ENCODE data around the gene CMIP.

The CMIP gene

DNA sequence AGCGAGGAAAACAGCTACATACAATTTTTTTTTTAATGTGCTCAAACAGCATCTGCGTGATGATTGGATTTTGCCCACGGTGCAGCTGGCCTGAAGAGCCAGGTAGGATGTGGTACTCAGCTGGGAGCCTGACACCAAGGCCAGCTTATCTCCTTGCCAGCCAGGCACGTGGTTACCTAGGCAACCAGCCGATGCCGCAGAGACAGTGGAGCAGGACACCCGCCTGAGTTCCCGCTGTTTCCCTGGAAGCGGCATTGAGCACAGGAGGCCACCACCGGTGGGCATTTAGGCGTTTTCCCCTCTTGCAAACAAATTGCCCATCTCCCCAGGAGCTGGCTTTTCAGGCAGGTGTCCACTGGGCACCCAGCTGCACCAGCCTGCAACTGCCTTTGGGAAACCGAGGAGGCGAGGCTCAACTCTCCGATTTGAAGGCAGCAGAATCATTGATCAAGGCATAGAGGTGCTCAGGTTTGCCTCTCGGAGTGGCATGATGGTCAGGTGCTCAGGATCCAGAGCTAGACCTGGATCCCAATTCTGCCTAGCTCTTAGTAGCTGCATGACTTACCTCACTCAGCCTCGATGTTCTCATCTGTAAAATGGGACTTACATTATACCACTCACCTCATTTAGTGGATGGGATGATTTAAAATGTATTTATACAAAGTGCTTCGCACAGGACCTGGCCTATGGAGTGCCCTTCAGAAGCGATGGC is 196.9 kb downstream of the CMIP start:
- no peaks in the 10 kb centered on the region for H3K36me3 ChIP-seq (ENCODE audit: control insufficient read depth, insufficient read depth, low read length)
- peaks cover 5% of the 10 kb centered on the region for H3K4me1 ChIP-seq (ENCODE audit: control insufficient read depth, insufficient read depth, low read length)
- no peak overlapping the region for H3K27ac ChIP-seq (ENCODE audit: low read depth, low read length)
- no peaks in the 10 kb centered on the region for H3K27me3 ChIP-seq (ENCODE audit: control insufficient read depth, insufficient read depth, low read length)
- no peak overlapping the region for H3K4me3 ChIP-seq (ENCODE audit: low read length)
- no peak overlapping the region for H3K9ac ChIP-seq (ENCODE audit: low read length)

DNA sequence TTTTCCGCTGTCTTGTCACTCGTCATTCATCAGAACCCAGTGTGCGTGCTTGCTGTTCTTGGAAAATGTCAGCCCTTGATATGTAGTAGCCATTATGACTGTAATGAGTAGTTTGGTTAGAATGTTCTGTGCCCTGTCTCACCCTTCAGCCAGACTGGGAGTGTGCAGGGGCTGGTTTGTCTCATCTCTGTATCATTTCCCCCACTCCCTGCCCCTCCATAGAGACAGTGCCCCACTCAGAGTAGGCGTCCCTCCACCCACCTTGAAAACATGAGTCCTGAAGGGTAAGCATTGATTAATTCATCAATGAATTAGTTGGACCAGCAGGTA is 197.5 kb downstream of the CMIP start:
- H3K9ac ChIP-seq (ENCODE audit: low read length) = no peak overlapping the region
- no peak overlapping the region for H3K4me3 ChIP-seq (ENCODE audit: low read length)
- peaks cover 5% of the 10 kb centered on the region for H3K4me1 ChIP-seq (ENCODE audit: control insufficient read depth, insufficient read depth, low read length)
- no peaks in the 10 kb centered on the region for H3K27me3 ChIP-seq (ENCODE audit: control insufficient read depth, insufficient read depth, low read length)
- H3K36me3 ChIP-seq (ENCODE audit: control insufficient read depth, insufficient read depth, low read length) = no peaks in the 10 kb centered on the region
- H3K27ac ChIP-seq (ENCODE audit: low read depth, low read length) = no peak overlapping the region

DNA sequence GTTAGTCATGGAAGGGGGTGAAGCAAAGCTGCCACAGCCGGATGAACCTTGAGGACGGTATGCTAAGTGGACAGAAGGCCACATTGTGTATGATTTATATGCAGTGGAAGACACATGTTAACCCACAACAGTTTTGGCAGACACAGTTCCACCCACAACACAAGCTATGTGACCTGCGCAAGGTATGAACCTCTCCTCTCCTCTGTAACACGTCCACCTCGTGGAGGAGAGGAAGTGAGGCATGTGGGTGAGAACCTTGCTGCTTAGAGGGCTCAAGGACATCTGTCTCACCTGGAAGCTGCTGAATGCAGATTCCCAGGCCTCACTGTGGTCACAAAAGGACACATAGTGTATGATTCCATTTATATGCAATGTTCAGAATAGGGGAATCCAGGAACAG is 198.3 kb downstream of the CMIP start:
- no peaks in the 10 kb centered on the region for H3K36me3 ChIP-seq (ENCODE audit: control insufficient read depth, insufficient read depth, low read length)
- no peak overlapping the region for H3K4me3 ChIP-seq (ENCODE audit: low read length)
- no peaks in the 10 kb centered on the region for H3K27me3 ChIP-seq (ENCODE audit: control insufficient read depth, insufficient read depth, low read length)
- no peak overlapping the region for H3K27ac ChIP-seq (ENCODE audit: low read depth, low read length)
- peaks cover 5% of the 10 kb centered on the region for H3K4me1 ChIP-seq (ENCODE audit: control insufficient read depth, insufficient read depth, low read length)
- H3K9ac ChIP-seq (ENCODE audit: low read length) = no peak overlapping the region

DNA sequence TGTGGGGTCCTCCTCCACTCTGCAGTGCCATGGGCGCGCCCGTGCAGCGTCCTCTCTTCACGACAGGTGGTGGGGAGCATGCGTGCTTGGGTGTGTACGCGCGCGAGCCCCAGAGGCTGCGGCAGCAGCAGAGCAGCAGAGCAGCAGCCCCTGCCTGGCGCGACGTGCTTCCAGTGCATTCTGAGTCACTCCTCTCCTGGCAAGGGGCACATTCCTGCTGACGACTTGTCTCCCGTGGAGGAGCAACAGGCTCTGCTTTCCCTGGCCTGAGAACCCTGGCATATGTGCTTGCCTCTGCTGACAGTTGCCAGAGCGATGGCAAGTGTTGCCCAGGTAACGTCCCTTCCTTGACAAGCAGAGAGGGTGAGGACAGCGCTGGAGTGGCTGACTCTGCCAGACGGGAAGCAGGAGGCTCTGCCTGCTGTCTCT is 200.7 kb downstream of the CMIP start:
- H3K27ac ChIP-seq (ENCODE audit: low read depth, low read length) = peak overlapping the region; percentile 75

DNA sequence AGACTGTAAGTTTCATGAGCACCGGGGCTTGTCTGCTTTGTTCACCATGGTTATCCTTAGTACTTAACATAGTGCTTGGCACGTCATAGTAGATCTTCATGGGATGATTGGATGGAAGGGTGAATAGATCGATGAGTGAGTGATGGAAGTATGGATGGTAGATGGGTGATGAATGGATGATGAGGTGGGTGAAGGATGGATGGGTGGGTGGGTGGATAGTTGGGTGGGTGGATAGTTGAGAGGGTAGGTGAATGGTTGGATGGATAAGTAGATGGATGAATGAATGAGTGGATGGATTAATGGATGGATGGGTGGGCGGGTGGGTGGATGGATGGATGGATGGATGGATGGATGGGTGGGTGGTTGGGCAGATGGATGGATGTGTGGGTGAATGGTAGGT is 201.3 kb downstream of the CMIP start:
- Histone ChIP-seq H3K4me3 (ENCODE audit: low read length) (no peak overlapping the region), H3K27ac (ENCODE audit: low read depth, low read length) (peak overlapping the region; percentile 75), H3K27me3 (ENCODE audit: control insufficient read depth, insufficient read depth, low read length) (no peaks in the 10 kb centered on the region), H3K36me3 (ENCODE audit: control insufficient read depth, insufficient read depth, low read length) (no peaks in the 10 kb centered on the region), H3K4me1 (ENCODE audit: control insufficient read depth, insufficient read depth, low read length) (peaks cover 9% of the 10 kb centered on the region), H3K9ac (ENCODE audit: low read length) (no peak overlapping the region)

More for the DNA sequence above, 200.7 kb downstream of the CMIP start:
- Histone ChIP-seq H3K4me3 (ENCODE audit: low read length) (no peak overlapping the region), H3K36me3 (ENCODE audit: control insufficient read depth, insufficient read depth, low read length) (no peaks in the 10 kb centered on the region), H3K27me3 (ENCODE audit: control insufficient read depth, insufficient read depth, low read length) (no peaks in the 10 kb centered on the region), H3K9ac (ENCODE audit: low read length) (no peak overlapping the region), H3K4me1 (ENCODE audit: control insufficient read depth, insufficient read depth, low read length) (peaks cover 5% of the 10 kb centered on the region)

DNA sequence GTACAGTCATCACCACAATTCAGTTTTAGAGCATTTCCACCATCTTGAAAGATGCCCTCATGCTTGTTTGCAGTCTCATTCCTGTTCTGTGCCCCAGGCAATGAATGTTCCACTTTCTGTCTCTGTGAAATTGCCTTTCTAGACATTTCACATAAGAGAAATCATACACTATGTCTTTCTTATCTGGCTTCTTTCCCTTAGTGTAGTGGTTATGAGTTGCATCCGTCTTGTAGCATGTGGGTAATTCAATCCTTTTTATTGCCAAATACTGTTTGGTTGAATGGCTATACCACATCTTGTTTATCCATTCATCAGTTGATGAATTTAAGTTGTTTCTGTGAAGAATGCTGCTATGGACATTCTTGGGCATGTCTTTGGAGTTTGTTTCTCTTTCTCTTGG is 202.0 kb downstream of the CMIP start:
- Histone ChIP-seq H3K4me1 (ENCODE audit: control insufficient read depth, insufficient read depth, low read length) (peaks cover 14% of the 10 kb centered on the region), H3K4me3 (ENCODE audit: low read length) (no peak overlapping the region)

DNA sequence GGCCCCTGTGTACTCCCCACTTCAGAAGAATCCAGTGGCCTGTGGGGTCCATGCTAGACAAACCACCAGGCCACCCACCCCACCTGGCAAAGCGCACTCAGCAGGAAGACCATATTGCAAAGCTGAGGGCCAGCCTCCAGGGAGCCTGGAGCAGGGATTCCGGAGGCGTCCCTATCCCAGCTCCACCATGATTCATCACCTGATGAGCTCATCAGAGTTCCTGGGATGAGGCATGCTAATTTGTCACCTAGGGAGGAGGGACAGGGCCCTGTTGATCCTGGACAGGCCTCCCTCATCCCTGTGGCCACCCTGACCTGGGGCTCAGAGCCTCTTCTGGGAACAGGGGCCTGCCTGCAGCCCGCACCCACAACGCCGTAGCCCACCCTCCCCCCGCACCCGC is 202.9 kb downstream of the CMIP start:
- Histone ChIP-seq H3K27ac (ENCODE audit: low read depth, low read length) (no peak overlapping the region), H3K4me3 (ENCODE audit: low read length) (no peak overlapping the region), H3K9ac (ENCODE audit: low read length) (no peak overlapping the region), H3K27me3 (ENCODE audit: control insufficient read depth, insufficient read depth, low read length) (no peaks in the 10 kb centered on the region), H3K4me1 (ENCODE audit: control insufficient read depth, insufficient read depth, low read length) (peaks cover 22% of the 10 kb centered on the region), H3K36me3 (ENCODE audit: control insufficient read depth, insufficient read depth, low read length) (no peaks in the 10 kb centered on the region)

More for the DNA sequence above, 202.0 kb downstream of the CMIP start:
- peak overlapping the region; percentile 7 for H3K27ac ChIP-seq (ENCODE audit: low read depth, low read length)
- no peaks in the 10 kb centered on the region for H3K27me3 ChIP-seq (ENCODE audit: control insufficient read depth, insufficient read depth, low read length)
- H3K36me3 ChIP-seq (ENCODE audit: control insufficient read depth, insufficient read depth, low read length) = no peaks in the 10 kb centered on the region
- no peak overlapping the region for H3K9ac ChIP-seq (ENCODE audit: low read length)

DNA sequence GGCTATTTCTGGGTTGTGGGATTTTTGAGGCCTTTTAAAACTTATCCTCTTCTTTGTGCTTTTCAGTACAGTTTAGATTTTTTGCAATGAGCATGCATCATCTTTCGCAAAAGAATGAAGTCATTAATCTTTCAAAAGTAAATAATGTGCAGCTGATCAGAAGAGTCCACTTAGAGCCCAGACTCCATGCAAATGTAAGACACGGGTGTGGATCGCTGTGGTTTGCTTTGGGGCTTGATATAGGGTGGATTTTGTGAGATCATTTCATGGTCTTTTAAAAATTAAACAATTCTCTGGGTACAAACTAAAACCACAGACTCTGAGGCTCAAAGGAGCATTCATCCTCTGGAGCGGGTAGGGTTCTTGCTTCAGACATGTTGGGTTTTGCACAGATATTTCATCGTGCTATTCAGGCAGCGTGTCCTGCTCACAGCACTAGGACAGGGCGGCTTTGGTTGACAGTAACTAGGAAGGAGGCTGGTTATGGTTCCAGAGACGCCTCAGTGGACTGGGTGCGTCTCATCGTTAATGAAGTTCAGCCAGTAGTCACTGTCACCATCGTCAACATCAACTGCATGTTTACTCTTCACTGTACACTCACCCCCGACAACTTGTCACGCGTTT is 205.1 kb downstream of the CMIP start:
- Histone ChIP-seq H3K4me1 (ENCODE audit: control insufficient read depth, insufficient read depth, low read length) (peaks cover 32% of the 10 kb centered on the region), H3K27ac (ENCODE audit: low read depth, low read length) (no peak overlapping the region), H3K9ac (ENCODE audit: low read length) (no peak overlapping the region), H3K36me3 (ENCODE audit: control insufficient read depth, insufficient read depth, low read length) (peaks cover 3% of the 10 kb centered on the region), H3K27me3 (ENCODE audit: control insufficient read depth, insufficient read depth, low read length) (no peaks in the 10 kb centered on the region), H3K4me3 (ENCODE audit: low read length) (no peak overlapping the region)

DNA sequence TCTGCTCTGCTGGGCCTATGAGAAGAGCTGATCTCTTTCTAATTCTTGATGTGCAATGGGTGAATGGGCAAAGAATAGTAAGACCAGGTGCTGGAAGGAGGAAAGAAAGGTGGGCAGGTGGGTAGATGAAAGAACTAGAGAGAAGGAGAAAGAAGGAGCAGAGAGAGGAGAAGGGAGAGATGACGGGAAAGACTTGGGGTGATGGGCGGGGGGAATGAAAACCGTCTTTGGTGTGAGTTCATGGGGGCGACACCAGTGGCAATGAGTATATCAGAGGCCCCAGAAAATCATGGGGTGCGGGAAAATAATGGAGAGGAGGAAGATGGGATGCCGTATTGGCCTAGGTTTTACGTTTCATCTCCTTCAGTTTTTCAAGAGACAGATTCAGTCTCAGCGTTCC is 205.7 kb downstream of the CMIP start:
- H3K36me3 ChIP-seq (ENCODE audit: control insufficient read depth, insufficient read depth, low read length) = peaks cover 3% of the 10 kb centered on the region
- H3K27ac ChIP-seq (ENCODE audit: low read depth, low read length) = peak overlapping the region; percentile 65
- H3K4me3 ChIP-seq (ENCODE audit: low read length) = no peak overlapping the region
- H3K9ac ChIP-seq (ENCODE audit: low read length) = no peak overlapping the region
- H3K4me1 ChIP-seq (ENCODE audit: control insufficient read depth, insufficient read depth, low read length) = peaks cover 33% of the 10 kb centered on the region
- no peaks in the 10 kb centered on the region for H3K27me3 ChIP-seq (ENCODE audit: control insufficient read depth, insufficient read depth, low read length)

DNA sequence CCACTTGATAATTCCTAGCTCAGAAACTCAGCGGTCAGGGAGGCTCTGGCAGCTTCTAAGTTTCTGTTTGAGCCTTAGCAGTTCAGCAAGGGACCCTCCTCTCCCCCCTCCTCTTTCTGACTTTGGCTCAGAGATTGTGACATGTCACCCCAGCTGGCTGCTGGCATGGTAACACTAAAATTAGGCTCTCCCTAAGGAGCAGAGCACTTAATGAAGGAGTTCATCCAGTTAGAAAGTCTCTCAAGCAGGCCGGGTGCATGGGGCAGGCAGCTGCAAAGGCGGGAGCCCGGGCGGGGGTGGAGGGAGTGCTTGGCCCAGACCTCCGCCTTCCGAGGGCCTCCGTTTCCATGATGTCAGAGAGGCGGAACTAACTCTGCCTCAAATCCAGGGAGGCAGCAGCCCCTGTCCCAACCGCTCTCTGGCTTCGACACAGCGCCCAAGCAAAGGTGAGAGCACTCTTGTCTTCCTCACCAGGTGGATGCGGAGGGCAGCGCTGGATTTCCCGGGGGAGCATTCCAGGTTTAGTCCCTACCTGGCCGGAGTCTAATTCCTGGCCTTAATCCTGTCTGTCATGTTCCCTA is 206.5 kb downstream of the CMIP start:
- H3K27me3 ChIP-seq (ENCODE audit: control insufficient read depth, insufficient read depth, low read length) = no peaks in the 10 kb centered on the region
- H3K4me1 ChIP-seq (ENCODE audit: control insufficient read depth, insufficient read depth, low read length) = peaks cover 37% of the 10 kb centered on the region
- peak overlapping the region; percentile 45 for H3K4me3 ChIP-seq (ENCODE audit: low read length)

DNA sequence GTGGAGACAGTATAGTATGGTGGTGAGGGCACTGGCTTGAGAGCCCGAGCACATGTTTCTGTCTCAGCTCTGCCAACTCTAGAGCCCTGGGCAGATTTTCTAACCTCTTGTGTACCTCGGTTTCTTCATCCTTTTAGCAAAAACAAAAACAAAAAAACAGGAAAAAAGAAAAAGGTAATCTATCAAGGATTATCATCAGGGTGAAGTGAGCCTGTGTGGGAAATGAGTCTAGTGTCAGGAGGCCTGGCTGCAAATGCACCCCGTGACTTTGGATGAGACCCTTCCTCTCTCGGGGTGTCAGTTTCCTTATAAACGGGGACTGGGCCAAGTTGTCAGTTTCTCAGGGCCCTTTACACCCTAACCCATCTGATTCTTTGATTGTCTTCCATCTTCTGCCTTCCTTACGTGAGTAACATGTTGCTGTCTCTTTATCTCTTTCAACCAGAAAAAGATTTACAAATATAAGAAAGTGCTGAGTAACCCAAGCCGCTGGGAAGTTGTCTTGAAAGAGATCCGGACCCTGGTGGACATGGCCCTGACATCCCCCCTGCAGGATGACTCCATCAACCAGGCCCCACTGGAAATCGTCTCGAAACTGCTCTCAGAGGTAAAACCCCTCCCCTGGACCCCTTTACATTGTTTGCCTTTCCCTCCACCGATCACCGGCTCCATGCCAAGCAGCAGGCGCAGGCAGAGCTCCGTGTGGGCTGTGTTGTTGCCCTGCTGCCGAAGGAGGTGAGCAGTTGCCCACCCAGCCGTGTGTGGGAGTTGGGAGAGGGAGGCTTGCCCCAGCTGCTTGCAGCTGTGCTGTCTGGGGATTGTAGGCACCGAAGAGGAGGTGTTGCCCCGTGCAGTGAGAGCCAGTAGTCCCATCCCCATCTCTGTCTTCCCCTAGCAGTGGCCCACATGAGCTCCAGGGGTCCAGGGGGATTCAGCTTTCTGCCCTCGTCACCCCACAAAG is 207.4 kb downstream of the CMIP start:
- peaks cover 39% of the 10 kb centered on the region for H3K4me1 ChIP-seq (ENCODE audit: control insufficient read depth, insufficient read depth, low read length)
- H3K27ac ChIP-seq (ENCODE audit: low read depth, low read length) = peak overlapping the region; percentile 87
- H3K27me3 ChIP-seq (ENCODE audit: control insufficient read depth, insufficient read depth, low read length) = no peaks in the 10 kb centered on the region
- no peak overlapping the region for H3K9ac ChIP-seq (ENCODE audit: low read length)
- H3K4me3 ChIP-seq (ENCODE audit: low read length) = peak overlapping the region; percentile 45
- peaks cover 3% of the 10 kb centered on the region for H3K36me3 ChIP-seq (ENCODE audit: control insufficient read depth, insufficient read depth, low read length)

More for the DNA sequence above, 206.5 kb downstream of the CMIP start:
- Histone ChIP-seq H3K36me3 (ENCODE audit: control insufficient read depth, insufficient read depth, low read length) (peaks cover 3% of the 10 kb centered on the region), H3K27ac (ENCODE audit: low read depth, low read length) (peak overlapping the region; percentile 87), H3K9ac (ENCODE audit: low read length) (no peak overlapping the region)

Data from rectal smooth muscle tissue (tissue), 1 donor.